A673 (cell line): ENCODE measurements around the gene COL5A3. TPM values are rescaled to one million over a fixed set of nuclear protein-coding genes. Genes with fewer than 3 reads are reported as not detected.

Experiments
- BruUV-seq: library from RNA; stranded (reverse); fragments of 400-500 nt; replicated peaks from 2 replicates; lab custom pipeline; 2021; lab: Mats Ljungman, UMichigan
- CTCF ChIA-PET: fragments of 300-600 bp; sonication (Branson Sonifier 250); formaldehyde crosslinking; loops from one replicate; lab custom pipeline; 2022; ENCODE audit warnings: antibody characterized with exemption; lab: Charles Lee
- POLR2A ChIA-PET: fragments of 300-600 bp; sonication (Branson Sonifier 250); formaldehyde crosslinking; loops from one replicate; lab custom pipeline; 2022; ENCODE audit warnings: antibody characterized with exemption; ENCODE audit not compliant: low non-redundant PET; lab: Charles Lee
- DNase-seq: peaks from one replicate; pipeline ENCODE4 v3.0.0-alpha.2; 2015; ENCODE audit warnings: low spot score
- H3K27ac ChIP-seq: fragments of 200-600 bp; sonication (generic); 2 replicates; pipeline ENCODE4 v1.5.1; 2016; ENCODE audit warnings: mixed run types, low read depth, mild to moderate bottlenecking, mixed read lengths, antibody characterized with exemption, low read length; ENCODE audit not compliant: poor library complexity, severe bottlenecking
- H3K27me3 ChIP-seq: fragments of 200-600 bp; sonication (generic); replicated peaks from 2 replicates; pipeline ENCODE4 v1.6.1; 2017; ENCODE audit warnings: mixed run types, low read depth, mild to moderate bottlenecking, mixed read lengths, antibody characterized with exemption, low read length; ENCODE audit not compliant: insufficient read depth, poor library complexity
- H3K36me3 ChIP-seq: fragments of 200-600 bp; sonication (generic); 2 replicates; pipeline ENCODE4 v1.6.1; 2016; ENCODE audit warnings: mixed run types, mild to moderate bottlenecking, mixed read lengths, antibody characterized with exemption, low read length; ENCODE audit not compliant: insufficient read depth, poor library complexity, severe bottlenecking
- H3K4me1 ChIP-seq: fragments of 200-600 bp; sonication (generic); 2 replicates; pipeline ENCODE4 v1.6.1; 2017; ENCODE audit warnings: mixed run types, mild to moderate bottlenecking, mixed read lengths, antibody characterized with exemption, low read length; ENCODE audit not compliant: insufficient read depth, poor library complexity, severe bottlenecking
- H3K4me3 ChIP-seq: fragments of 200-600 bp; sonication (generic); 2 replicates; pipeline ENCODE4 v1.5.1; 2016; ENCODE audit warnings: low read depth, mixed run types, mild to moderate bottlenecking, mixed read lengths, low read length; ENCODE audit not compliant: poor library complexity, severe bottlenecking
- H3K9me3 ChIP-seq: fragments of 200-600 bp; sonication (generic); 2 replicates; pipeline ENCODE4 v1.6.1; 2016; ENCODE audit warnings: mixed run types, low read depth, mild to moderate bottlenecking, mixed read lengths, antibody characterized with exemption, low read length; ENCODE audit not compliant: poor library complexity, severe bottlenecking
- EZH2 ChIP-seq: fragments of 200-600 bp; sonication (generic); IDR thresholded peaks from 2 replicates; pipeline ENCODE4 v1.6.1; 2017; ENCODE audit warnings: borderline replicate concordance, low read depth, mild to moderate bottlenecking, mixed read lengths, antibody characterized with exemption, low read length; ENCODE audit not compliant: poor library complexity, severe bottlenecking
- intact Hi-C: fragments of 100-400 bp; cut with micrococcal nuclease; formaldehyde crosslinking; loops from one replicate; pipeline ENCODE4 v1.10.0; 2022; ENCODE audit not compliant: unreplicated experiment
- total RNA-seq: library from RNA; stranded (reverse); gene quantifications from 2 replicates; pipeline ENCODE4 v1.2.3, GENCODE V29; 2021
- TF ChIP-seq, protein P1 (sequence below): fragments of 300-800, 200-600 bp; sonication (generic); conservative IDR thresholded peaks from 2 replicates; pipeline ENCODE4 v1.5.1; 2017; ENCODE audit warnings: low read depth, mild to moderate bottlenecking, antibody characterized with exemption, low read length, moderate library complexity, mixed read lengths

Gene COL5A3
- total RNA-seq, 1 experiment from 2014 or later, result 6.8 TPM

DNA sequence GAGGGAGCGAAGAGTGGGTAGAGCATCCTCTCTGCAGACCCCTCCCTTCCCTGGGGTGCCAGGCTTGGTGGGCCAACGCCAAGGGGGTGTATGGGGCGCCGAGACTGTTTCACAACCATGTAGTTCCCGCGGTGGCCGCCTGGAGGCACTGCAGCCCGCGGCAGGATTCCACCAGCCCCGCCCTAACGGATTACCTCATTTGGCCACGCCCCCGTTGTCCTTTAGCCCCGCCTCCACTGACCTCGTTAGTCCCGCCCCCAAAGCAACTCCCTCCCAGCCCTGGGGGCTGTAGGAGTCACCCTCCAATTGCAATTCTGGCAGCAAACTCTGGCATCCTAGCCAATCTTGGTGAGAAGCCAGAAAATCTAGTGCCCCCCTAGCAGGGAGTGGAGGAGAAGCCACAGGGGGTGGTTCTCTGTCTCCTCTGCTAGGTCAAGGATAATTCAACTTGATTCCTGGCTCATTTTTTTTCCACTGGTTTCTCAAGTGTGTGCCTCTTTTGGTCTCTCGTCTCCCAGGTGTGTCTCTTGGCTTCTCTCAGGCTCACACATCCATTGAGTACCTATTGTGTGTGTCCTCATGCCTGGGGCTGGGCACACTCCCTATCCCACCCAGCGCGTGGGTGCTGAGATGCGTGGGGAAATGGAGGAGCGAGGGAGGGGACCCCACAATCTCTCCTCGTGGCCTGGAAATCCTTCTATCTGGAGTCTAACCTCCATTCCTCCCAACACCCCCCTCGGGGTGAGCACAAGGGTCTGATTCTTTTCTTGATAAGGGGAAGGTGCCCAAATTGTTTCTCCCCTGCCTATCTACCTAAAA, 76.0 kb downstream of the COL5A3 start:
- H3K36me3 ChIP-seq, result no peaks in the 10 kb centered on the region
- peak overlapping the region; percentile 76 for H3K4me3 ChIP-seq
- TF ChIP-seq, protein P1, sequence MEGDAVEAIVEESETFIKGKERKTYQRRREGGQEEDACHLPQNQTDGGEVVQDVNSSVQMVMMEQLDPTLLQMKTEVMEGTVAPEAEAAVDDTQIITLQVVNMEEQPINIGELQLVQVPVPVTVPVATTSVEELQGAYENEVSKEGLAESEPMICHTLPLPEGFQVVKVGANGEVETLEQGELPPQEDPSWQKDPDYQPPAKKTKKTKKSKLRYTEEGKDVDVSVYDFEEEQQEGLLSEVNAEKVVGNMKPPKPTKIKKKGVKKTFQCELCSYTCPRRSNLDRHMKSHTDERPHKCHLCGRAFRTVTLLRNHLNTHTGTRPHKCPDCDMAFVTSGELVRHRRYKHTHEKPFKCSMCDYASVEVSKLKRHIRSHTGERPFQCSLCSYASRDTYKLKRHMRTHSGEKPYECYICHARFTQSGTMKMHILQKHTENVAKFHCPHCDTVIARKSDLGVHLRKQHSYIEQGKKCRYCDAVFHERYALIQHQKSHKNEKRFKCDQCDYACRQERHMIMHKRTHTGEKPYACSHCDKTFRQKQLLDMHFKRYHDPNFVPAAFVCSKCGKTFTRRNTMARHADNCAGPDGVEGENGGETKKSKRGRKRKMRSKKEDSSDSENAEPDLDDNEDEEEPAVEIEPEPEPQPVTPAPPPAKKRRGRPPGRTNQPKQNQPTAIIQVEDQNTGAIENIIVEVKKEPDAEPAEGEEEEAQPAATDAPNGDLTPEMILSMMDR, result peak; percentile 94
- TF ChIP-seq EZH2, result no peak
- TSS peak; percentile 96 for BruUV-seq
- peak overlapping the region; percentile 71 for H3K27ac ChIP-seq
- no peaks in the 10 kb centered on the region for H3K9me3 ChIP-seq
- intact Hi-C loops, result loop anchor here (1.0 to 5.0 kb wide), 5 partner anchors 66 to 458 kb away; partner anchors contain the start of gene P2RY11
- peaks cover 20% of the 10 kb centered on the region for H3K4me1 ChIP-seq
- H3K27me3 ChIP-seq, result no peaks in the 10 kb centered on the region
- peak; percentile 96 for DNase-seq
- POLR2A ChIA-PET, result no interaction called here
- CTCF ChIA-PET, result no interaction called here

DNA sequence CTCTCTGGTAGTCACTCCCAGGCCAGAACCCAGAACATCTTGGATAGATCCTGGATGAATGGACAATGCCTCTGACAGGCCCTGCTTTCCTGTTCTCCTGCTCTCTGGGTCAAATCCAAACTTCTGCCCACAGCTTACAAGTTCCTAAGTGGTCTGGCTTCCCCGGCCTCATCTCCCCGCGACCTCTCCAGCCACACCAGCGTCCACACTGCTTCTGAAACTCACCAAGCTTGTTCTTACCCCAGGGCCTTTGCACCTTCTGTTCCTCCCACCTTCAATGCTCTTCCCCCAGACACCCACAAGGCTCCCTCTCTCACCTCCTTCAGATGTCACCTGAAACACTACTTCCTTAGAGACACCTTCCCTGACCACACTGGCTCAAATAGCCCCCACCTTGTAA, 77.5 kb downstream of the COL5A3 start:
- H3K4me3 ChIP-seq, result no peak overlapping the region
- ChIA-PET POLR2A (no interaction called here), CTCF (interaction anchor here (0.7 to 2.7 kb wide), 3 partner anchors 67 to 318 kb away, joined by 4 to 16 read pairs (median 15); no protein-coding TSS in a partner anchor)
- H3K36me3 ChIP-seq, result no peaks in the 10 kb centered on the region
- no peaks in the 10 kb centered on the region for H3K27me3 ChIP-seq
- DNase-seq, result no peak
- TSS peak; percentile 22 for BruUV-seq
- H3K27ac ChIP-seq, result no peak overlapping the region
- no peaks in the 10 kb centered on the region for H3K9me3 ChIP-seq
- TF ChIP-seq EZH2, result no peak
- TF ChIP-seq, protein P1, result no peak
- peaks cover 20% of the 10 kb centered on the region for H3K4me1 ChIP-seq
- intact Hi-C loops, result loop anchor here (5.0 kb wide), 2 partner anchors 179 to 459 kb away; partner anchors contain the start of gene P2RY11

DNA sequence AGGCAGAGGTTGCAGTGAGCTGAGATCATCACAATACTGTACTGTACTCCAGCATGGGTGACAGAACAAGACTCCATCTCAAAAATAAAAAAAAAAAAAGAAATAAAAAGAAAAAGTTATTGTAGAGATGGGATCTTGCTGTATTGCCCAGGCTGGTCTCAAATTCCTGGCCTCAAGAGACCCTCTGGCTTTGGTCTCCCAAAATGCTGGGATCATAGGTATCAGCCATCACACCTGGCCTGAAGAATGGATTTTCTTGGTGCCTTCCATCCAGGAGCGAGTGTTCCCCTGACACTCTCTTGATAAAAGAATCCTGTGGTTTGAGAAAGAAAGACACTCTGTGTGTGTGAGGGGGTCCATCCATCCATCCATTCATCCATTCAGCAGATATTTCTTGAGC, 78.7 kb downstream of the COL5A3 start:
- Histone ChIP-seq H3K27me3 (no peaks in the 10 kb centered on the region), H3K4me1 (peaks cover 12% of the 10 kb centered on the region), H3K9me3 (no peaks in the 10 kb centered on the region), H3K27ac (no peak overlapping the region), H3K4me3 (no peak overlapping the region), H3K36me3 (no peaks in the 10 kb centered on the region)
- BruUV-seq, result no TSS peak
- TF ChIP-seq, protein P1, result no peak
- TF ChIP-seq EZH2, result no peak
- CTCF ChIA-PET, result interaction anchor here (1.3 to 2.7 kb wide), 3 partner anchors 96 to 459 kb away, joined by 4 to 16 read pairs (median 5); no protein-coding TSS in a partner anchor
- intact Hi-C loops, result loop anchor here (1.0 to 5.0 kb wide), 3 partner anchors 181 to 461 kb away; partner anchors contain the start of gene P2RY11
- no peak for DNase-seq
- POLR2A ChIA-PET, result no interaction called here
